ENCODE results near the gene ASB5.

DNA sequence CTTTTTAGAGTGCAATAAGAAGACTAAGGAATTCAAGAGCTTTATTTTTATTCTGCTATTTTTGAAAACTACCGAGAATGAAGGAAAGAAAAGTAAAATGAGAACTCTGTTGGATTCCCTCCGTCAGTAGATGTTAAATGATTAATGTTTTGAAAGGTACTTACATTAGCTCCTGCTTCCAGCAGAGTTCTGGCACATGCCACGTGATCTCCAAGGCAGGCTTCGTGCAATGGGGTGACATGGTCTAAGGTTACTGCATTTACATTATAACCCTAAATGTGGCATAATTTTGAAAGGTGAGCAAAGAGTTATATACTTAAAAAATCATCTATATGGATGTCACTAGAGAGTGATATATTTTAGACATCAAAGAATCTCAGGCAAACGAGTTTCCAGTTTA is 46.9 kb downstream of the ASB5 start:
- TF ChIP-seq POLR2A (IDR thresholded peaks at IDR 0.05; ENCODE audit: low read length) = no peak
- no peak for TF ChIP-seq GATA1 (IDR thresholded peaks at IDR 0.05; ENCODE audit: low read depth, low read length)

All from erythroblast (primary cell).